ENCODE measurements around the gene YBEY.

The YBEY gene

DNA sequence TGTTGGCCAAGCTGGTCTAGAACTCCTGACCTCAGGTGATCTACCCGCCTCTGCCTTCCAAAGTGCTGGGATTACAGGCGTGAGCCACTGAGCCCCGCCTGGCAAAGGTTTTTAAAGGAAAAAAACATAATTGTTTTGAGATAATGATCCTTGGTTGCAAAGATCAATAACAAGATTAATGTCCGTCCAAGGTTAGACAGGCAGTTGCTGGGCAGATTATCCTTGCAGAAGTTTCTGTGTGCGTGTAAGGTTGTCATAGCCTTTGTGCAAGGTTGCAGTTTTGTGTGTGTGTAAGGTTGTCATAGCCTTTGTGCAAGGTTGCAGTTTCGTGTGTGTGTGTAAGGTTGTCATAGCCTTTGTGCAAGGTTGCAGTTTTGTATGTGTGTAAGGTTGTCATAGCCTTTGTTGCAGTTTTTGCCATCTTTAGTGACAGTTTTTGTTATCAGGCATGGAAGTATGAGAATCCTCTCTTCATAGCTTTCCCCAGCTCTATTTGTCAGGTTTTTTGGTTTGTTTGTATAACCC lies 3.6 kb downstream of the YBEY start:
- Histone ChIP-seq H3K36me3 (ENCODE audit: insufficient read depth, low read length) (peaks cover 13% of the 10 kb centered on the region), H3K4me1 (ENCODE audit: control insufficient read depth, insufficient read depth, low read length) (peaks cover 8% of the 10 kb centered on the region), H3K27me3 (ENCODE audit: control insufficient read depth, insufficient read depth, low read length) (no peaks in the 10 kb centered on the region), H3K4me2 (ENCODE audit: low read length) (no peak overlapping the region), H3K9ac (ENCODE audit: low read depth, low read length) (no peak overlapping the region), H3K9me3 (replicated peaks; ENCODE audit: low read length) (no peaks in the 10 kb centered on the region), H3K4me3 (ENCODE audit: low read length) (no peak overlapping the region)

DNA sequence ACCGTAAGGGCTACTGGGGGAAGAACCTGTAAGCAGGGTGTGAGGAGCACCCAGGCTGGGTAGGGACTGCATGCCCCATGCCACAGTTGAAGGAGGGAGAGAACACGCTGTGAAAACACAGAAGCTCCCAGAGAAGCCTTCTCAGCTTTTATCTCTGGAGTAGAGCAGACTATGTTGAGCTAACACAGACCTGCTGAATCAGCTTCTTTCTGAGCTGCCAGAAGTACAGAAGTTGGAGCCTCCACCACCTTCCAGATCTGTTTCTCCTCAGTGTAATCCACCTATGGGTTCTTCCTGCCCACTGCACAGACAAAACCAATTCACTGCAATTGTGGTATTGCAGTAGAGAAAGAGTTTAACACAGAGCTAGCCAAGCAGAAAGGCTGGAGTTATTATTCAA lies 5.4 kb downstream of the YBEY start:
- no peak overlapping the region for H3K9ac ChIP-seq (ENCODE audit: low read depth, low read length)
- peaks cover 11% of the 10 kb centered on the region for H3K36me3 ChIP-seq (ENCODE audit: insufficient read depth, low read length)
- H3K4me2 ChIP-seq (ENCODE audit: low read length): no peak overlapping the region
- H3K4me3 ChIP-seq (ENCODE audit: low read length): no peak overlapping the region
- no peaks in the 10 kb centered on the region for H3K27me3 ChIP-seq (ENCODE audit: control insufficient read depth, insufficient read depth, low read length)
- peaks cover 20% of the 10 kb centered on the region for H3K4me1 ChIP-seq (ENCODE audit: control insufficient read depth, insufficient read depth, low read length)
- H3K9me3 ChIP-seq (replicated peaks; ENCODE audit: low read length): no peaks in the 10 kb centered on the region

DNA sequence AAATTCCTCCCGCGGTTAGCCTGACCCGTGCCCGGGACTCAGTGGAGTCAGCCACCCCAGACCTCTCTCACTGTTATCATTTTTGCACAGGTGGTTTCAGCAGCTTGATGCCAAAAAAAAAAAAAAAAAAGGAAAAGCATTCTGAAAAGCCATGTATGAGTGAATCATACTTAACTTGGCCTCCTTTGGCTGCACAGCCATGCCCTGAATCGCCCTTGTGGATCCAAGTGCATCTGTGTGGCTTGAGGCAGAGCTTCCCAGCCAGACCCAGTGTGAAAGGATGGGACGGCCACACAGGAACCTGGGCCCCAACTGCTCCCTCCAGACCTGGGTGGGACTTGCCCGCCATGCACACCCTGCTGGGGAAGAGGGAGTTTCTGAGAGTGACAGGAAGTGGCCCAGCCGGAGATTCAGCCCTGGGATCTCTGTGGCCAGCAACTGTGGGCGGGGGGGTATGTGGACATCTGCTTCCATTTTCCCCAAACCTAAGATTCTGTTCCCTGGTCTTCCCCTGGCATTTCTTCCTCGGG lies 8.6 kb downstream of the YBEY start:
- no peaks in the 10 kb centered on the region for H3K9me3 ChIP-seq (replicated peaks; ENCODE audit: low read length)
- H3K4me1 ChIP-seq (ENCODE audit: control insufficient read depth, insufficient read depth, low read length): peaks cover 29% of the 10 kb centered on the region
- peak overlapping the region; percentile 65 for H3K4me2 ChIP-seq (ENCODE audit: low read length)
- peak overlapping the region; percentile 70 for H3K9ac ChIP-seq (ENCODE audit: low read depth, low read length)
- H3K4me3 ChIP-seq (ENCODE audit: low read length): peak overlapping the region; percentile 31
- H3K27me3 ChIP-seq (ENCODE audit: control insufficient read depth, insufficient read depth, low read length): no peaks in the 10 kb centered on the region
- peaks cover 17% of the 10 kb centered on the region for H3K36me3 ChIP-seq (ENCODE audit: insufficient read depth, low read length)

DNA sequence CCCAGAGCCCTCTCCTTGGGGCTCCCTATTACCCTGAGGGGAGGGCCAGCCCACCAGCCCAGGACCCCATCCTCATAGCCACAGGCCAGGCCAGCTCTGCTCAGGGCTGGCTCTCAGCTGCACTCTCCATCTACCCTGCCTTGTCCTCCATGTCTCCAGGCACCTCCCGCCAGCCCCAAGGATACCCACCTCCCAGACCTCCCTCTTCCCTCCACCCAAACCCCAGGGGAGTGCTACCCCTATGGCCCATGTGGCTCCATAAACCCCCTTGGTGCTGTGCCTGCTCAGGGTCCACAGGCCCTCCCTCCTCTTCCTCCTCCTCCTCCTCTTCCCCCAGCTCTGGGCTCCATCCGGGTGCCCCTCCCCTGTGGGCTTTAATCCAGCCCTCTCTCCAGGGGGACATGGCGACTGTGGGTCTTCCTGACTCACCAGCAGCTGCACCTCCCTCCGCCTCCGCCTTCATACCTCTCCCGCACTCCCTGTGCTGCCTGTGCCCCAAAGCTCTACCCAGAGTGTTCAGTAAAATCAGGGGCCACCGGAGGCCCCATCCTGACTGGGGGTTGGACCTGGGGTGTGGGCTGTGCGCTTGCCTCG lies 9.1 kb downstream of the YBEY start:
- Histone ChIP-seq H3K9ac (ENCODE audit: low read depth, low read length) (peak overlapping the region; percentile 70), H3K9me3 (replicated peaks; ENCODE audit: low read length) (no peaks in the 10 kb centered on the region), H3K4me1 (ENCODE audit: control insufficient read depth, insufficient read depth, low read length) (peaks cover 29% of the 10 kb centered on the region), H3K4me3 (ENCODE audit: low read length) (peak overlapping the region; percentile 31), H3K4me2 (ENCODE audit: low read length) (peak overlapping the region; percentile 65), H3K27me3 (ENCODE audit: control insufficient read depth, insufficient read depth, low read length) (no peaks in the 10 kb centered on the region), H3K36me3 (ENCODE audit: insufficient read depth, low read length) (peaks cover 18% of the 10 kb centered on the region)

DNA sequence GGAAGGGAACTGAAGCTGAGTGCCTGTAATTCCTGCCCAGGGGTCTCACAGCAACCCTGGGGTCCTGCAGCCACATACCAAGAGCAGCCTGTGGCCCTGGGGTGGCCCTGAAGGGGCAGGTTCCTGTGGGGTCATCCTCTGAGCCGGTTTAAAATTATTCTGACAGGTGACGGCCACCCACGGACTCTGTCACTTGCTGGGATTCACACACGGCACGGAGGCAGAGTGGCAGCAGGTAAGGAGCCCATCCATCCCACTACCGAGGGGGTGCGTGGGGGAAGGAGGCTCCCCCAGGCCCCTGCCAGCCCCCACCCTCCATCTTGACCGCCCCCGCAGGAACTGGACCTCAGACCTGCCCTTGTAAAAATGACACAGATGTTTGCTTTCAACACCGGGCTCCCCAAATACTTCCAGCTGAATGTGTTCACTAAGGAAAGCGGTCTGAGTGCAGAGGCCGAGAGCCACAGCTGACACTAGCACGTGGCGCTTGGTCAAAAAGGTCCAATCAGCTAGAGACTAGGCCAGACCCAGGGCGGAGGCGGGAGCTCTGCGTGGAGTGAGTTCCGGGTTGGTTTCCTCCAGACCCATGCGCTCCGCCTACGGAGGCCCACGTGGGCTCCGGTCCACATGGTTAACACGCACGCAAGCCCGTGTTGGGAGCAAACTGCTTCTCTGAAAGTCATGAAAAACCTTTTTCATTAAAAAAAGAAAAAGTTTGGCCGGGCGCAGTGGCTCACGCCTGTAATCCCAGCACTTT lies 10.0 kb downstream of the YBEY start:
- peak overlapping the region; percentile 70 for H3K9ac ChIP-seq (ENCODE audit: low read depth, low read length)
- H3K4me3 ChIP-seq (ENCODE audit: low read length): peak overlapping the region; percentile 46
- peak overlapping the region; percentile 65 for H3K4me2 ChIP-seq (ENCODE audit: low read length)
- H3K27me3 ChIP-seq (ENCODE audit: control insufficient read depth, insufficient read depth, low read length): no peaks in the 10 kb centered on the region
- no peaks in the 10 kb centered on the region for H3K9me3 ChIP-seq (replicated peaks; ENCODE audit: low read length)
- peaks cover 29% of the 10 kb centered on the region for H3K4me1 ChIP-seq (ENCODE audit: control insufficient read depth, insufficient read depth, low read length)
- peaks cover 17% of the 10 kb centered on the region for H3K36me3 ChIP-seq (ENCODE audit: insufficient read depth, low read length)

DNA sequence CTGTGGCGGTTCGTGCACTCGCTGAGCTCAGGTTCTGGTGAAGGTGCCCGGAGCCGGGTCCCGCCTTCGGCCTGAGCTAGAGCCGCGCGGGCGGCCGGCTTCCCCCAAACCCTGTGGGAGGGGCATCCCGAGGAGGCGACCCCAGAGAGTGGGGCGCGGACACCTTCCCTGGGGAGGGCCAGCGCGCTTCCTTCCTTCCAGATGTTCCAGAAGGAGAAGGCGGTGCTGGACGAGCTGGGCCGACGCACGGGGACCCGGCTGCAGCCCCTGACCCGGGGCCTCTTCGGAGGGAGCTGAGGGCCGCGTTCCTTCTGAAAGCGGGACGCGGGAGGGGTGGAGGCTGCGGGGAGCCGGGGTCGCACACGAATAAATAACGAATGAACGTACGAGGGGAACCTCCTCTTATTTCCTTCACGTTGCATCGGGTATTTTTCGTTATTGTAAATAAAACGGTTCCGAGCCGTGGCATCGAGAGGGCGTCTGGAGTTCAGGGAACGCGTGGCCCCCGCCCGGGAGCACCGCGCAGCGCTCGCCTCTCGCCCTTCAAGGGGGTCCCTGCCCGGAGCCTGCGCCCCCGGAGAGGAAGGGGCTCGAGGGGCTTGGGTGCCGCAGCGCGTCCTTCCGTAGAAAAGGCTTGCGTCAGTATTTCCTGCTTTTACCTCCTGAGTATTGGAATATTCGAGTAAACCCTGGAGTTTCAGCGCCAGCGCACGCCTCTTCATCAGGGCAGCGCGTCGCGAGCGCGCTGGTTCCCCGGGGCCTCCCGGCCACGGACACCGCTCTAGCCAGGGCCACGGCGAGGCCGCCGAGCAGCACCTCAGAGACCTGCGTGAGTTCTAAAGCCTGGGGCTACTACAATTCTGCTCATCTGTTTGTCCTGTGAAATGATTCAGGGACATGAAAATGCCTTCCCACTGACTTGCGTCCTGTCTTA lies 11.5 kb downstream of the YBEY start:
- peaks cover 6% of the 10 kb centered on the region for H3K36me3 ChIP-seq (ENCODE audit: insufficient read depth, low read length)
- H3K27me3 ChIP-seq (ENCODE audit: control insufficient read depth, insufficient read depth, low read length): no peaks in the 10 kb centered on the region
- peak overlapping the region; percentile 35 for H3K9ac ChIP-seq (ENCODE audit: low read depth, low read length)
- H3K4me1 ChIP-seq (ENCODE audit: control insufficient read depth, insufficient read depth, low read length): peaks cover 29% of the 10 kb centered on the region
- peak overlapping the region; percentile 39 for H3K4me3 ChIP-seq (ENCODE audit: low read length)
- H3K9me3 ChIP-seq (replicated peaks; ENCODE audit: low read length): no peaks in the 10 kb centered on the region
- H3K4me2 ChIP-seq (ENCODE audit: low read length): peak overlapping the region; percentile 85

DNA sequence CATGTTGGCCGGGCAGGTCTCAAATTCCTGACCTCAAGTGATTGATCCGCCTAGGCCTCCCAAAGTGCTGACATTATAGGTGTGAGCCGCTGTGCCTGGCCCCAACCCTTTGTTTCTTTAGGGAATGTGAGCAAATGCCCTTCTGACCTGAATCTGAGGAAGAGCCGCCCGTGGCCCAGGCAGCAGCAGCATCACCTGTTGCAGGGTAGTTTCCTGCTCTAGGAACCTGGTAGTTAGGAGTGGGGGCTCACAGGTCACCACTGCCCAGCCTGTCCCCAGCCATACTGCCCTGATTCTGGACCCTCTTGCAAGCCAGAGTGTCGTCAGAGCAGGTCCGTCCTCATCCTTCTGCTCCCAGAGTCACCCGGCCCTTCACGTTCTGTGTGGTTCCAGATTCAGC lies 13.0 kb downstream of the YBEY start:
- peaks cover 29% of the 10 kb centered on the region for H3K4me1 ChIP-seq (ENCODE audit: control insufficient read depth, insufficient read depth, low read length)
- no peak overlapping the region for H3K9ac ChIP-seq (ENCODE audit: low read depth, low read length)
- H3K4me3 ChIP-seq (ENCODE audit: low read length): no peak overlapping the region
- H3K36me3 ChIP-seq (ENCODE audit: insufficient read depth, low read length): peaks cover 6% of the 10 kb centered on the region
- no peaks in the 10 kb centered on the region for H3K27me3 ChIP-seq (ENCODE audit: control insufficient read depth, insufficient read depth, low read length)
- no peak overlapping the region for H3K4me2 ChIP-seq (ENCODE audit: low read length)
- no peaks in the 10 kb centered on the region for H3K9me3 ChIP-seq (replicated peaks; ENCODE audit: low read length)

DNA sequence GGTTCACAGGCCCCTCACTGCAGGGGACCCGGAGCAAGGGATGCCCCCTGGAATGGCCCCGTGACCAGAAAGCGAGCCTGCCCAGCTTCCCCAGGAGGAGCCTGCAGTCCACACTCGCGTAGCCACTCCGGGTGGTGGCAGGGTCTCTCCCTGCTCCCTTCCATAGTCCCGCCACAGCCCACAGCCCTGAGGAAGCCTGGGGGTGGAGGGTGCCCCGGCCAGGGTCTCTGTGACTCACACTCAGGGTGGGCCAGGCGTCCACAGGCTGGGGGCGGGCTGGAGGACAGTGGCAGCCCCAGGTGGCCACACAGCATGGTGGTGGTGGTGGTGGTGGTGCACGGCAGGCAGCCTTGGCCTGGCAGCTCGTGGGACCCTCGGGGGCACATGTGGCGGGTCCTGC lies 15.6 kb downstream of the YBEY start:
- Histone ChIP-seq H3K36me3 (ENCODE audit: insufficient read depth, low read length) (peaks cover 13% of the 10 kb centered on the region), H3K4me2 (ENCODE audit: low read length) (no peak overlapping the region), H3K9ac (ENCODE audit: low read depth, low read length) (no peak overlapping the region), H3K9me3 (replicated peaks; ENCODE audit: low read length) (no peaks in the 10 kb centered on the region), H3K4me3 (ENCODE audit: low read length) (no peak overlapping the region), H3K4me1 (ENCODE audit: control insufficient read depth, insufficient read depth, low read length) (peaks cover 9% of the 10 kb centered on the region), H3K27me3 (ENCODE audit: control insufficient read depth, insufficient read depth, low read length) (no peaks in the 10 kb centered on the region)

DNA sequence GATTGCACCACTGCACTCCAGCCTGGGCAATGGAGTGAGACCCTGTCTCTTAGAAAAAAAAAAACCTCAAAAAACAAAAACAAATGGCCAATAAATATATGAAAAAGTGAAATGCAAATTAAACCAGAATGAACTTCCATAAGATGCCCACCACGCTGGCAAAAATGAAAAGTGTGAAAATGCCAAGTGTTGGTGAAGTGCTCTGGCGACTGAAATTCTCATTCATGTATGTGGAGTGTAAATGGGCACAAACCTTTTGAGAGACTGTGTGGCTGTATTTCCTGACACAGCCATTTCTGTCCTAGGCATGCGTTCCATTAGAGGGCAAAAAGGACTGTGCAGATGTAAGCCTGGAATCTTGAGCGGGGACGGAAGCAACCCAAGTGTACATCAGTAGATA lies 18.3 kb downstream of the YBEY start:
- Histone ChIP-seq H3K27me3 (ENCODE audit: control insufficient read depth, insufficient read depth, low read length) (no peaks in the 10 kb centered on the region), H3K9me3 (replicated peaks; ENCODE audit: low read length) (no peaks in the 10 kb centered on the region), H3K4me1 (ENCODE audit: control insufficient read depth, insufficient read depth, low read length) (peaks cover 6% of the 10 kb centered on the region), H3K36me3 (ENCODE audit: insufficient read depth, low read length) (peaks cover 10% of the 10 kb centered on the region), H3K4me2 (ENCODE audit: low read length) (no peak overlapping the region), H3K9ac (ENCODE audit: low read depth, low read length) (no peak overlapping the region), H3K4me3 (ENCODE audit: low read length) (no peak overlapping the region)

DNA sequence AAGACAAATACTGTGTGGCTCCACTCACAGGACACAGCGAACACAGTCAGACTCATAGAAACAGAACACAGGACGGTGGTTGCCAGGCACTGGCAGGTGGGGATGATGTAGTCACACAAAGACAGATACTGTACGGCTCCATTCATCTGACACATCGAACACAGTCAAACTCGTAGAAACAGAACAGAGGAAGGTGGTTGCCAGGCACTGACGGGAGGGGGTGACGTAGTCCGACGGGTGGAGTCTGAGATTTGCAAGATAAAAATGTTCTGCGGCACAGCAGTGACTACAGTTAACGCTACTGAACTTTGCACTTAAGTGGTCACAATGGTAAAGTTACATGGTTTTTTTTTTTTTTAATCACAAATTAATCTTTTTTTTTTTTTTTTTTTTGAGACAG lies 18.8 kb downstream of the YBEY start:
- H3K27me3 ChIP-seq (ENCODE audit: control insufficient read depth, insufficient read depth, low read length): no peaks in the 10 kb centered on the region
- no peaks in the 10 kb centered on the region for H3K9me3 ChIP-seq (replicated peaks; ENCODE audit: low read length)
- peaks cover 7% of the 10 kb centered on the region for H3K36me3 ChIP-seq (ENCODE audit: insufficient read depth, low read length)
- H3K4me1 ChIP-seq (ENCODE audit: control insufficient read depth, insufficient read depth, low read length): peaks cover 6% of the 10 kb centered on the region
- H3K9ac ChIP-seq (ENCODE audit: low read depth, low read length): no peak overlapping the region
- no peak overlapping the region for H3K4me2 ChIP-seq (ENCODE audit: low read length)
- no peak overlapping the region for H3K4me3 ChIP-seq (ENCODE audit: low read length)

DNA sequence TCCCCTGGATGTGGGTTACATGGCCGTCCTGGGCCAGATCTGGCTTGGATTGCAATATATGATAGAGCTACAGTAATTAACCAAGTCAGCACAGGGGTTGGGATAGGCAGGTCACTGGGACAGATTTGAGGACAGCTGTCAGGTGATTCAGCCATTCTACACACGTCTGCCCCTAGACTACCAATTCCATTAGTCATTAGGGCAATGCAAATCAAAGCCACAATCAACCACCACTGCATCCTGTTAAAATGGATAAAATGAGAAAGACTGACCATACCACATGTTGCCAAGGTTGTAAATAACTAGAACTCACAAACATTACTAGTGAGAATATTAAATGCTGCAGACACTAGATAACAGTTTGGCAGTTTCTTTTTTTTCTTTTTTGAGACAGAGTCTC lies 21.5 kb downstream of the YBEY start:
- Histone ChIP-seq H3K4me3 (ENCODE audit: low read length) (no peak overlapping the region), H3K9ac (ENCODE audit: low read depth, low read length) (peak overlapping the region; percentile 7), H3K4me1 (ENCODE audit: control insufficient read depth, insufficient read depth, low read length) (peaks cover 6% of the 10 kb centered on the region), H3K36me3 (ENCODE audit: insufficient read depth, low read length) (peaks cover 7% of the 10 kb centered on the region), H3K4me2 (ENCODE audit: low read length) (no peak overlapping the region), H3K27me3 (ENCODE audit: control insufficient read depth, insufficient read depth, low read length) (no peaks in the 10 kb centered on the region), H3K9me3 (replicated peaks; ENCODE audit: low read length) (no peaks in the 10 kb centered on the region)

All from skeletal muscle satellite cell (primary cell).